Hepatocyte (in vitro differentiated cells): ENCODE results near the gene ANKMY2. TPM values are rescaled to one million over a fixed set of nuclear protein-coding genes. Genes with fewer than 3 reads are reported as not detected.
A peak's percentile ranks its signal among the peaks of the same experiment; 100 is the strongest.

ENCODE experiments used
- DNase-seq: peaks from one replicate; pipeline ENCODE4 v3.0.0-alpha.2; 2016; ENCODE audit warnings: low spot score
- H2AFZ ChIP-seq: fragments of 200-600 bp; sonication (generic); 2 replicates; pipeline ENCODE4 v1.6.0; 2016; ENCODE audit warnings: antibody characterized with exemption, mild to moderate bottlenecking
- H3K27ac ChIP-seq: fragments of 200-600 bp; sonication (generic); 2 replicates; pipeline ENCODE4 v1.5.1; 2016; ENCODE audit warnings: mild to moderate bottlenecking
- H3K27me3 ChIP-seq: fragments of 200-600 bp; sonication (generic); 2 replicates; pipeline ENCODE4 v1.6.1; 2016
- H3K36me3 ChIP-seq: fragments of 200-600 bp; sonication (generic); replicated peaks from 2 replicates; pipeline ENCODE4 v1.5.1; 2016; ENCODE audit warnings: low read depth; ENCODE audit not compliant: insufficient read depth
- H3K4me1 ChIP-seq: fragments of 200-600 bp; sonication (generic); 2 replicates; pipeline ENCODE4 v1.5.1; 2016; ENCODE audit warnings: mild to moderate bottlenecking, moderate library complexity; ENCODE audit not compliant: insufficient read depth
- H3K4me2 ChIP-seq: fragments of 200-600 bp; sonication (generic); 2 replicates; pipeline ENCODE4 v1.6.0; 2016
- H3K4me3 ChIP-seq: fragments of 200-600 bp; sonication (generic); 2 replicates; pipeline ENCODE4 v1.5.1; 2016; ENCODE audit warnings: mild to moderate bottlenecking
- H3K79me2 ChIP-seq: fragments of 200-600 bp; sonication (generic); 2 replicates; pipeline ENCODE4 v1.6.0; 2017; ENCODE audit warnings: mild to moderate bottlenecking
- H3K9me2 ChIP-seq: fragments of 200-600 bp; sonication (generic); replicated peaks from 2 replicates; pipeline ENCODE4 v1.6.0; 2017; ENCODE audit warnings: mild to moderate bottlenecking; ENCODE audit not compliant: insufficient read depth
- H3K9me3 ChIP-seq: fragments of 200-600 bp; sonication (generic); 2 replicates; pipeline ENCODE4 v1.5.1; 2016; ENCODE audit warnings: low read depth, mild to moderate bottlenecking
- H4K20me1 ChIP-seq: fragments of 200-600 bp; sonication (generic); 2 replicates; pipeline ENCODE4 v1.6.0; 2016; ENCODE audit warnings: mild to moderate bottlenecking; ENCODE audit not compliant: insufficient read depth, poor library complexity, severe bottlenecking
- CTCF ChIP-seq: fragments of 200-600 bp; sonication (generic); IDR thresholded peaks from 2 replicates; pipeline ENCODE4 v1.5.1; 2016; ENCODE audit warnings: antibody characterized with exemption, mild to moderate bottlenecking; ENCODE audit not compliant: poor library complexity
- EZH2 ChIP-seq: fragments of 200-600 bp; sonication (generic); IDR thresholded peaks from 2 replicates; pipeline ENCODE4 v1.6.1; 2016; ENCODE audit warnings: antibody characterized with exemption, mild to moderate bottlenecking, borderline replicate concordance
- EZH2phosphoT487 ChIP-seq: fragments of 200-600 bp; sonication (generic); IDR thresholded peaks from one replicate; pipeline ENCODE4 v1.6.1; 2018; ENCODE audit warnings: antibody characterized with exemption, mild to moderate bottlenecking, low read depth, moderate library complexity; ENCODE audit not compliant: unreplicated experiment, severe bottlenecking
- WGBS: methylation state at CpG from one replicate; pipeline ENCODE4 v1.1.6; 2016; ENCODE audit warnings: low lambda C conversion rate; ENCODE audit errors: missing lambda C conversion rate; 5-methylcytosine and 5-hydroxymethylcytosine counted together
- polyA plus RNA-seq: library from polyadenylated mRNA; unstranded; fragments of >200 nt; fragmentation: Nextera tagmentation; extraction: Ambion mirVana; gene quantifications from 2 replicates; pipeline ENCODE4 v1.2.1, GENCODE V29; 2016
- total RNA-seq: library from RNA; depleted of rRNA; stranded (reverse); fragments of >200 nt; gene quantifications from 2 replicates; pipeline ENCODE4 v1.2.3, GENCODE V29; 2014

Gene ANKMY2
- total and polyA plus RNA-seq, 2 experiments from 2014 or later = 30.7 to 42.5 TPM

- Histone ChIP-seq H3K79me2 (no peaks in the 10 kb centered on the region), H3K4me2 (peak overlapping the region; percentile 38), H2AFZ (no peak overlapping the region), H3K4me1 (peaks cover 8% of the 10 kb centered on the region), H3K4me3 (no peak overlapping the region), H3K36me3 (no peaks in the 10 kb centered on the region), H3K27me3 (no peaks in the 10 kb centered on the region), H3K9me3 (no peaks in the 10 kb centered on the region), H4K20me1 (no peaks in the 10 kb centered on the region), H3K9me2 (no peaks in the 10 kb centered on the region), H3K27ac (no peak overlapping the region)
- 47% methylated on average over 6 of the region's 6 CpGs for WGBS
- TF ChIP-seq EZH2phosphoT487 (no peak), CTCF (no peak), EZH2 (no peak)
- no peak for DNase-seq
Observed at GRCh38 chr7:16587790-16588189, 57.8 kb downstream of the ANKMY2 start.

GRCh38 chr7:16587129-16587528 lies 58.4 kb downstream of the ANKMY2 start:
- no peaks in the 10 kb centered on the region for H3K9me2 ChIP-seq
- no peak overlapping the region for H3K27ac ChIP-seq
- no peaks in the 10 kb centered on the region for H3K27me3 ChIP-seq
- no peaks in the 10 kb centered on the region for H3K36me3 ChIP-seq
- H3K9me3 ChIP-seq = no peaks in the 10 kb centered on the region
- H2AFZ ChIP-seq = no peak overlapping the region
- 91% methylated on average over 3 of the region's 3 CpGs for WGBS
- H3K4me2 ChIP-seq = no peak overlapping the region
- peaks cover 8% of the 10 kb centered on the region for H3K4me1 ChIP-seq
- H4K20me1 ChIP-seq = no peaks in the 10 kb centered on the region
- H3K4me3 ChIP-seq = no peak overlapping the region
- DNase-seq = no peak
- TF ChIP-seq EZH2phosphoT487 (no peak), EZH2 (no peak), CTCF (no peak)
- no peaks in the 10 kb centered on the region for H3K79me2 ChIP-seq

- H3K4me1 ChIP-seq = peaks cover 8% of the 10 kb centered on the region
- H3K27ac ChIP-seq = no peak overlapping the region
- no peaks in the 10 kb centered on the region for H3K36me3 ChIP-seq
- H3K4me2 ChIP-seq = no peak overlapping the region
- no peaks in the 10 kb centered on the region for H4K20me1 ChIP-seq
- no peak for DNase-seq
- H3K9me3 ChIP-seq = no peaks in the 10 kb centered on the region
- no peaks in the 10 kb centered on the region for H3K27me3 ChIP-seq
- TF ChIP-seq EZH2 (no peak), EZH2phosphoT487 (no peak), CTCF (no peak)
- H2AFZ ChIP-seq = no peak overlapping the region
- no peak overlapping the region for H3K4me3 ChIP-seq
- WGBS = 95% methylated on average over 36 of the region's 42 CpGs
- H3K79me2 ChIP-seq = no peaks in the 10 kb centered on the region
- no peaks in the 10 kb centered on the region for H3K9me2 ChIP-seq
Observed at GRCh38 chr7:16586081-16586874, 59.3 kb downstream of the ANKMY2 start.
